GM12878 (cell line): ENCODE data around the gene ZSCAN32. TPM values are rescaled to one million over a fixed set of nuclear protein-coding genes. Genes with fewer than 3 reads are reported as not detected.

Experiments used
- ATAC-seq: fragments of 200-7000 bp; cut with Tn5 transposase; 3 replicates; pipeline ENCODE4 v1.9.1; 2020; ENCODE audit warnings: mild to moderate bottlenecking, moderate library complexity
- BruUV-seq: library from RNA; stranded (reverse); fragments of 400-500 nt; replicated peaks from 2 replicates; lab custom pipeline; 2021; lab: Mats Ljungman, UMichigan
- CTCF ChIA-PET: fragments of 300-600 bp; sonication (Branson Sonifier 250); formaldehyde crosslinking; extraction: SDS; loops from one replicate; lab custom pipeline; 2021; ENCODE audit warnings: inconsistent platforms; lab: Yijun Ruan, JAX
- POLR2A ChIA-PET: fragments of 350-600 bp; formaldehyde crosslinking; extraction: SDS; loops from one replicate; lab custom pipeline; 2021; ENCODE audit warnings: inconsistent platforms; lab: Charles Lee
- RAD21 ChIA-PET: fragments of 300-600 bp; sonication (Branson Sonifier 250); formaldehyde crosslinking; loops from one replicate; lab custom pipeline; 2023; ENCODE audit warnings: antibody characterized with exemption; ENCODE audit not compliant: unreplicated experiment; lab: Charles Lee
- SMC1A ChIA-PET: fragments of 300-600 bp; sonication (Branson Sonifier 250); formaldehyde crosslinking; loops from one replicate; lab custom pipeline; 2023; ENCODE audit not compliant: unreplicated experiment, uncharacterized antibody; lab: Charles Lee
- DNase-seq: peaks from one replicate; pipeline ENCODE4 v3.0.0-alpha.2; 2011; ENCODE audit warnings: low read depth, low spot score
- FAIRE-seq: peaks from 3 replicates; lab custom pipeline; 2011; peaks lifted over from hg19 to GRCh38; lab: Jason Lieb, UNC
- H2AFZ ChIP-seq: 2 replicates; pipeline ENCODE4 v1.6.0; 2011; ENCODE audit warnings: low read depth, low read length, control low read depth; ENCODE audit not compliant: control insufficient read depth
- H3K27ac ChIP-seq: 2 replicates; pipeline ENCODE4 v1.5.1; 2011; ENCODE audit warnings: control low read depth; ENCODE audit not compliant: control insufficient read depth, insufficient read depth
- H3K27me3 ChIP-seq, 2 experiments: replicated peaks in 1 of 2; 2 replicates each; pipeline versions ENCODE4 v1.6.0 to v1.6.1; 2011; ENCODE audit warnings: low read length in 1 of 2; ENCODE audit not compliant: control insufficient read depth in 2 of 2, insufficient read depth in 2 of 2
- H3K36me3 ChIP-seq, 2 experiments: 2 replicates each; pipeline ENCODE4 v1.5.1; 2011; ENCODE audit warnings: low read length in 1 of 2; ENCODE audit not compliant: control insufficient read depth in 2 of 2, insufficient read depth in 2 of 2
- H3K4me1 ChIP-seq: 2 replicates; pipeline ENCODE4 v1.6.1; 2011; ENCODE audit warnings: mild to moderate bottlenecking, low read length, moderate library complexity, mixed read lengths; ENCODE audit not compliant: control insufficient read depth, insufficient read depth
- H3K4me2 ChIP-seq: 2 replicates; pipeline ENCODE4 v1.6.0; 2011; ENCODE audit warnings: control low read depth; ENCODE audit not compliant: control insufficient read depth, insufficient read depth
- H3K4me3 ChIP-seq: fragments of 200-600 bp; sonication (generic); 2 replicates; pipeline ENCODE4 v1.5.1; 2016
- H3K79me2 ChIP-seq: 2 replicates; pipeline ENCODE4 v1.6.0; 2011; ENCODE audit warnings: low read length; ENCODE audit not compliant: control insufficient read depth, insufficient read depth
- H3K9ac ChIP-seq: 2 replicates; pipeline ENCODE4 v1.8.0; 2011; ENCODE audit warnings: low read length, control low read depth, mixed read lengths; ENCODE audit not compliant: control insufficient read depth, insufficient read depth
- H3K9me3 ChIP-seq: replicated peaks from 3 replicates; pipeline ENCODE4 v1.5.1; 2011; ENCODE audit warnings: mild to moderate bottlenecking, low read length; ENCODE audit not compliant: control insufficient read depth, insufficient read depth
- H4K20me1 ChIP-seq: 2 replicates; pipeline ENCODE4 v1.6.0; 2011; ENCODE audit not compliant: control insufficient read depth, insufficient read depth
- ATF2 ChIP-seq: IDR thresholded peaks from 2 replicates; pipeline ENCODE4 v1.6.1; 2012; ENCODE audit warnings: low read length, inconsistent platforms
- BCL11A ChIP-seq: IDR thresholded peaks from 2 replicates; pipeline ENCODE4 v1.6.1; 2011; ENCODE audit warnings: low read depth, low read length
- BRCA1 ChIP-seq: IDR thresholded peaks from 2 replicates; pipeline ENCODE4 v1.6.1; 2011; ENCODE audit warnings: low read depth, low read length, improper control_type of control experiment
- CBFB ChIP-seq: IDR thresholded peaks from 2 replicates; pipeline ENCODE4 v1.6.1; 2016; ENCODE audit warnings: antibody characterized with exemption, low read depth
- CBX5 ChIP-seq: sonication (generic); IDR thresholded peaks from 2 replicates; pipeline ENCODE4 v1.6.1; 2016; ENCODE audit warnings: low read depth, moderate library complexity, mild to moderate bottlenecking, inconsistent platforms
- CHD1 ChIP-seq: IDR thresholded peaks from 2 replicates; pipeline ENCODE4 v1.6.1; 2012; ENCODE audit warnings: low read depth, low read length, improper control_type of control experiment
- CTCF ChIP-seq, 3 experiments: IDR thresholded peaks in 2 of 3; conservative IDR thresholded peaks in 1 of 3; 2 replicates each; pipeline ENCODE4 v1.5.1; 2011; ENCODE audit warnings: low read depth in 3 of 3, low read length in 3 of 3, mild to moderate bottlenecking in 3 of 3, control low read depth in 2 of 3, moderate library complexity in 2 of 3, inconsistent platforms in 1 of 3, mixed read lengths in 1 of 3; ENCODE audit not compliant: control insufficient read depth in 2 of 3, insufficient read depth in 1 of 3; ENCODE audit errors: extremely low read depth in 1 of 3
- MTA3 ChIP-seq: IDR thresholded peaks from 2 replicates; pipeline ENCODE4 v1.6.1; 2012; ENCODE audit warnings: low read length, inconsistent platforms, borderline replicate concordance
- MYB ChIP-seq: fragments of 150-350 bp; IDR thresholded peaks from 2 replicates; pipeline ENCODE4 v1.6.1; 2014; ENCODE audit warnings: mild to moderate bottlenecking, low read depth, low read length, borderline replicate concordance
- NR2C1 ChIP-seq: fragments of 450-650 bp; IDR thresholded peaks from 2 replicates; pipeline ENCODE4 v1.6.1; 2017; ENCODE audit warnings: antibody characterized with exemption, mild to moderate bottlenecking, moderate library complexity
- STAT3 ChIP-seq: IDR thresholded peaks from 2 replicates; pipeline ENCODE4 v1.6.1; 2011; ENCODE audit warnings: low read depth, low read length, improper control_type of control experiment
- TCF7 ChIP-seq: IDR thresholded peaks from 2 replicates; pipeline ENCODE4 v1.6.1; 2014; ENCODE audit warnings: antibody characterized with exemption, borderline replicate concordance
- USF2 ChIP-seq: IDR thresholded peaks from 2 replicates; pipeline ENCODE4 v1.6.1; 2011; ENCODE audit warnings: low read depth, low read length, improper control_type of control experiment, borderline replicate concordance
- YBX1 ChIP-seq: fragments of 450-650 bp; IDR thresholded peaks from 2 replicates; pipeline ENCODE4 v1.6.1; 2016; ENCODE audit warnings: antibody characterized with exemption
- WGBS: methylation state at CpG from one replicate; pipeline ENCODE4 v1.1.6; 2016; ENCODE audit warnings: low lambda C conversion rate; ENCODE audit not compliant: insufficient replicate concordance, insufficient coverage; ENCODE audit errors: missing lambda C conversion rate; 5-methylcytosine and 5-hydroxymethylcytosine counted together
- in situ Hi-C: fragments of 300-500 bp; cut with MboI; formaldehyde crosslinking; loops from 9 replicates; pipeline ENCODE4 v1.14.3; 2018; ENCODE audit warnings: mixed read lengths
- intact Hi-C: fragments of 100-400 bp; cut with micrococcal nuclease; formaldehyde crosslinking; loops from one replicate; pipeline ENCODE4 v1.14.2; 2022; ENCODE audit not compliant: unreplicated experiment
- polyA plus RNA-seq, 11 experiments: library from polyadenylated mRNA; depleted of rRNA in 4 of 11; unstranded in 6 of 11; stranded (reverse) in 5 of 11; fragments of >200 nt; fragmentation: Nextera tagmentation in 4 of 11; fragmentation: Illumina TruSeq in 1 of 11; extraction: Ambion mirVana in 4 of 11; extraction: Trizol in 1 of 11; gene quantifications; 1 replicate in 1 of 11; 2 replicates in 10 of 11; pipeline versions ENCODE4 v1.2.1 to v1.2.3, GENCODE V29; 2011 to 2016; ENCODE audit warnings: inconsistent platforms in 2 of 11, missing spikeins in 2 of 11, low read depth in 1 of 11
- total RNA-seq, 4 experiments: library from RNA; depleted of rRNA in 3 of 4; stranded (reverse); fragments of >200 nt in 3 of 4; fragmentation: Illumina TruSeq in 1 of 4; extraction: Trizol in 1 of 4; gene quantifications; 2 replicates each; pipeline versions ENCODE4 v1.2.1 to v1.2.3, GENCODE V29; 2013 to 2021

Gene ZSCAN32
- total and polyA plus RNA-seq, 10 of the 15 experiments (the other 5 are each of a cell fraction or from before 2014, with no cell fraction given), result 9.6 to 23.8 (median 15.5) TPM

- ChIA-PET CTCF (no interaction called here), POLR2A (no interaction called here), RAD21 (no interaction called here), SMC1A (no interaction called here)
- Histone ChIP-seq H3K4me2 (no peak overlapping the region), H3K27ac (no peak overlapping the region), H2AFZ (no peak overlapping the region), H3K9ac (no peak overlapping the region), H3K9me3 (no peaks in the 10 kb centered on the region; the same call in 2 of the 3 replicates), H3K27me3 (no peaks in the 10 kb centered on the region), H3K36me3 (peaks cover 0 to 4% of the 10 kb centered on the region in 2 experiments; a peak in 2 of 4 replicates), H4K20me1 (no peaks in the 10 kb centered on the region), H3K4me3 (no peak overlapping the region), H3K4me1 (no peaks in the 10 kb centered on the region), H3K79me2 (peaks cover 13% of the 10 kb centered on the region)
- intact Hi-C loops (no loop called here), in situ Hi-C loops (no loop called here)
- DNase-seq (no peak), ATAC-seq (no peak), FAIRE-seq (no peak)
- no TSS peak for BruUV-seq
- WGBS, result 77% methylated on average over 4 of the region's 4 CpGs
- TF ChIP-seq MTA3, result no peak
- TF ChIP-seq MYB, result no peak
- no peak for TF ChIP-seq CHD1
- TF ChIP-seq NR2C1, result no peak
- no peak for TF ChIP-seq CBFB
- TF ChIP-seq BRCA1, result no peak
- TF ChIP-seq CBX5, result no peak
Measured at GRCh38 chr16:3439637-3440036, 38.8 kb upstream of the ZSCAN32 start.

- Histone ChIP-seq H3K79me2 (no peaks in the 10 kb centered on the region), H3K27ac (no peak overlapping the region), H3K4me2 (no peak overlapping the region), H2AFZ (no peak overlapping the region), H3K9me3 (peaks cover 3% of the 10 kb centered on the region; the same call in 2 of the 3 replicates), H3K4me1 (no peaks in the 10 kb centered on the region), H3K9ac (no peak overlapping the region), H3K4me3 (no peak overlapping the region), H3K36me3 (peaks cover 0 to 4% of the 10 kb centered on the region in 2 experiments; a peak in 3 of 4 replicates), H3K27me3 (no peaks in the 10 kb centered on the region), H4K20me1 (no peaks in the 10 kb centered on the region)
- ATAC-seq (peak; percentile 62), DNase-seq (no peak), FAIRE-seq (no peak)
- RAD21 ChIA-PET, result interaction anchor here (0.6 kb wide), 1 partner anchor 9 kb away, joined by 3 read pairs; the partner anchor contains the start of genes NAA60 and ZNF597
- intact Hi-C loops (no loop called here), in situ Hi-C loops (no loop called here)
- POLR2A ChIA-PET, result no interaction called here
- no TSS peak for BruUV-seq
- SMC1A ChIA-PET, result no interaction called here
- CTCF ChIA-PET, result no interaction called here
- TF ChIP-seq BCL11A (no peak), YBX1 (no peak), ATF2 (no peak), CTCF (IDR thresholded peaks at IDR 0.05 in 2 of 3, conservative IDR thresholded peaks at IDR 0.05 in 1 of 3; ENCODE audit: control insufficient read depth in 2 of 3, extremely low read depth in 1 of 3, insufficient read depth in 1 of 3, low read depth in 3 of 3, low read length in 3 of 3) (no peak), STAT3 (no peak), TCF7 (no peak), USF2 (no peak)
Measured at GRCh38 chr16:3434373-3434772, 33.6 kb upstream of the ZSCAN32 start.
